Endothelial cell of umbilical vein (primary cell): ENCODE measurements around the gene ADARB2. TPM values are rescaled to one million over a fixed set of nuclear protein-coding genes. Genes with fewer than 3 reads are reported as not detected.

Experiments
- BruUV-seq: library from RNA; stranded (reverse); fragments of 400-500 nt; replicated peaks from 2 replicates; lab custom pipeline; 2021; lab: Mats Ljungman, UMichigan
- CTCF ChIA-PET: fragments of 300-600, 350-600 bp; sonication (Branson Sonifier 250); formaldehyde crosslinking; loops from one replicate; lab custom pipeline; 2021; ENCODE audit warnings: antibody characterized with exemption, inconsistent platforms; lab: Charles Lee
- POLR2A ChIA-PET: fragments of 300-600, 350-600 bp; sonication (Branson Sonifier 250); formaldehyde crosslinking; loops from one replicate; lab custom pipeline; 2021; ENCODE audit warnings: antibody characterized with exemption, inconsistent platforms; lab: Charles Lee
- DNase-seq: peaks from one replicate; pipeline ENCODE4 v3.0.0-alpha.2; 2011; ENCODE audit warnings: low read depth, low spot score
- FAIRE-seq: peaks from 2 replicates; lab custom pipeline; 2011; peaks lifted over from hg19 to GRCh38; lab: Jason Lieb, UNC
- H2AFZ ChIP-seq: 2 replicates; pipeline ENCODE4 v1.6.0; 2012; ENCODE audit warnings: low read depth, low read length, control low read depth, inconsistent platforms
- H3K27ac ChIP-seq: 2 replicates; pipeline ENCODE4 v1.5.1; 2011; ENCODE audit warnings: low read depth, mild to moderate bottlenecking, control low read depth, low read length, moderate library complexity; ENCODE audit not compliant: insufficient read depth
- H3K27me3 ChIP-seq, 2 experiments: 2 replicates each; pipeline versions ENCODE4 v1.6.0 to v1.6.1; 2011; ENCODE audit warnings: low read length in 2 of 2, mixed read lengths in 1 of 2; ENCODE audit not compliant: control insufficient read depth in 2 of 2, insufficient read depth in 2 of 2
- H3K36me3 ChIP-seq, 2 experiments: 2 replicates in 1 of 2; 3 replicates in 1 of 2; pipeline ENCODE4 v1.5.1; 2011; ENCODE audit warnings: low read length in 2 of 2, mild to moderate bottlenecking in 1 of 2, moderate library complexity in 1 of 2; ENCODE audit not compliant: control insufficient read depth in 2 of 2, insufficient read depth in 2 of 2; ENCODE audit errors: extremely low read depth in 1 of 2
- H3K4me1 ChIP-seq: 3 replicates; pipeline ENCODE4 v1.5.1; 2011; ENCODE audit warnings: mild to moderate bottlenecking, low read length; ENCODE audit not compliant: control insufficient read depth, insufficient read depth; ENCODE audit errors: extremely low read depth
- H3K4me2 ChIP-seq: 2 replicates; pipeline ENCODE4 v1.6.1; 2011; ENCODE audit warnings: low read length, control low read depth, mixed read lengths; ENCODE audit not compliant: insufficient read depth
- H3K4me3 ChIP-seq, 3 experiments: fragments of 200-600 bp in 1 of 3; sonication (generic), shearing (Covaris generic) in 1 of 3; replicated peaks in 1 of 3; 2 replicates each; pipeline ENCODE4 v1.5.1; 2011 to 2016; ENCODE audit warnings: control low read depth in 3 of 3, low read length in 3 of 3, mild to moderate bottlenecking in 2 of 3, inconsistent platforms in 1 of 3, low read depth in 1 of 3, moderate library complexity in 1 of 3; ENCODE audit not compliant: insufficient read depth in 1 of 3
- H3K79me2 ChIP-seq: 2 replicates; pipeline ENCODE4 v1.6.0; 2012; ENCODE audit warnings: low read length, inconsistent platforms; ENCODE audit not compliant: control insufficient read depth, insufficient read depth
- H3K9ac ChIP-seq: replicated peaks from 2 replicates; pipeline ENCODE3; 2011; ENCODE audit warnings: low read length, control low read depth; ENCODE audit not compliant: insufficient read depth; ENCODE audit errors: extremely low read depth
- H3K9me1 ChIP-seq: replicated peaks from 3 replicates; pipeline ENCODE4 v1.6.0; 2011; ENCODE audit warnings: mild to moderate bottlenecking, low read length; ENCODE audit not compliant: control insufficient read depth, insufficient read depth; ENCODE audit errors: extremely low read depth
- H3K9me3 ChIP-seq: replicated peaks from 2 replicates; pipeline ENCODE4 v1.5.1; 2012; ENCODE audit warnings: low read length, inconsistent platforms; ENCODE audit not compliant: control insufficient read depth, insufficient read depth
- H4K20me1 ChIP-seq: replicated peaks from 2 replicates; pipeline ENCODE3; 2011; ENCODE audit warnings: mild to moderate bottlenecking, low read length; ENCODE audit not compliant: control insufficient read depth, insufficient read depth; ENCODE audit errors: extremely low read depth
- CTCF ChIP-seq, 2 donors: IDR thresholded peaks; 1 replicate in 1 of 2; 2 replicates in 1 of 2; pipeline ENCODE4 v1.5.1; 2011; ENCODE audit warnings: low read length in 2 of 2, mild to moderate bottlenecking in 2 of 2, moderate library complexity in 2 of 2, control low read depth in 1 of 2, inconsistent platforms in 1 of 2, low read depth in 1 of 2; ENCODE audit not compliant: insufficient read depth in 1 of 2; ENCODE audit errors: extremely low read depth in 1 of 2
- EZH2 ChIP-seq: IDR thresholded peaks from 2 replicates; pipeline ENCODE4 v1.6.1; 2012; ENCODE audit warnings: borderline replicate concordance, low read depth, mild to moderate bottlenecking, moderate library complexity, low read length, inconsistent platforms; ENCODE audit not compliant: severe bottlenecking
- FOS ChIP-seq: IDR thresholded peaks from 2 replicates; pipeline ENCODE4 v1.6.1; 2011; ENCODE audit warnings: mild to moderate bottlenecking, low read length, moderate library complexity, borderline replicate concordance; ENCODE audit not compliant: insufficient read depth
- GATA2 ChIP-seq: IDR thresholded peaks from 2 replicates; pipeline ENCODE4 v1.7.0; 2011; ENCODE audit warnings: low read depth, mild to moderate bottlenecking, moderate library complexity, mixed read lengths, low read length; ENCODE audit not compliant: insufficient read length, insufficient read depth
- JUN ChIP-seq: IDR thresholded peaks from 2 replicates; pipeline ENCODE4 v1.6.1; 2011; ENCODE audit warnings: borderline replicate concordance, low read depth; ENCODE audit not compliant: insufficient read length, insufficient read depth
- MAX ChIP-seq: IDR thresholded peaks from 2 replicates; pipeline ENCODE4 v1.6.1; 2011; ENCODE audit not compliant: insufficient read depth, insufficient read length
- MYC ChIP-seq: IDR thresholded peaks from one replicate; pipeline ENCODE4 v1.6.1; 2011; ENCODE audit warnings: mild to moderate bottlenecking, low read depth, low read length
- POLR2A ChIP-seq: IDR thresholded peaks from 2 replicates; pipeline ENCODE4 v1.6.1; 2012; ENCODE audit warnings: low read depth, mild to moderate bottlenecking, control low read depth, low read length
- POLR2AphosphoS5 ChIP-seq: IDR thresholded peaks from 2 replicates; pipeline ENCODE4 v1.6.1; 2012; ENCODE audit warnings: low read depth, mild to moderate bottlenecking, control low read depth, low read length, moderate library complexity; ENCODE audit not compliant: insufficient read depth
- dilution Hi-C: fragments of 300-500 bp; cut with MboI; formaldehyde crosslinking; loops from one replicate; pipeline ENCODE4 v1.15.0; 2019; ENCODE audit warnings: low sequenced_read_pairs; ENCODE audit not compliant: extremely low pct_ligation_motif_present
- intact Hi-C: fragments of 100-400 bp; cut with micrococcal nuclease; formaldehyde crosslinking; loops from one replicate; pipeline ENCODE4 v1.10.0; 2022
- polyA plus RNA-seq, 4 experiments: library from polyadenylated mRNA; depleted of rRNA in 3 of 4; stranded (reverse) in 3 of 4; unstranded in 1 of 4; fragments of >200 nt; gene quantifications; 2 replicates each; pipeline versions ENCODE4 v1.2.1 to v1.2.3, GENCODE V29; 2011 to 2012; ENCODE audit warnings: missing spikeins in 1 of 4
- total RNA-seq: library from RNA; stranded (reverse); gene quantifications from 2 replicates; pipeline ENCODE4 v1.2.3, GENCODE V29; 2021

The ADARB2 gene
- total and polyA plus RNA-seq, 2 donors (not counting 3 experiments of a cell fraction or from before 2014, with no cell fraction given), result not detected

DNA sequence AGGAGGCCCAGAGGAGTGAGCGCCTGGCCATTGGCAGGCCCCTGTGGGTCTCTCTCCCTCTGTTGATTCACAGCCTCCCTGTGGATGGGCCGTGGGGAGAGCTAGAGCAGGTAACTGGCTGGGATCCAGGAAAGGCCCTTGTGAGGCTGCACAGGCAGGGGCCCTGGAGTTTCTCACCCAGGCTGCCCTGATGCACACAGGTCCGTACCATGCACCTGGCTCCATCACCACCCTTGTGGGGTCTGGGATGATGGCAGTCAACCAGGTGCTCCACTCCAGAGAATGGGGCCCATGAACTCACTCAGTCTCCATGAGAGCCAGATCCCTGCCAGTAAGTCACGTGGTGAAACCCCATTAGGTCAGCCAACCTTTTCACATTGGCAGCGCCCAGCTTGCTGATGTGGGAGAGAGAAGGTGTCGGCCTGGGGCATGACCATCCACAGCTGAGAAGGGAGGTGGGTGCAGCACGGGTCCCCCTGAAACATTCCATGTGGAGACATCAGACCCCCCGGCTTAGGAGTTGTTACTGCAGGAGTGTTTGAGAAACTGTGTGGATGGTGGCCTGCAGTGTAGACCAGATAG lies 320.8 kb downstream of the ADARB2 start:
- intact Hi-C loops, result no loop called here
- POLR2A ChIA-PET, result no interaction called here
- no peaks in the 10 kb centered on the region for H3K79me2 ChIP-seq
- H3K36me3 ChIP-seq, result no peaks in the 10 kb centered on the region
- CTCF ChIA-PET, result no interaction called here
- no peaks in the 10 kb centered on the region for H3K27me3 ChIP-seq
- H3K9ac ChIP-seq, result no peak overlapping the region
- no peak overlapping the region for H3K27ac ChIP-seq
- H2AFZ ChIP-seq, result no peak overlapping the region
- H3K4me2 ChIP-seq, result no peak overlapping the region
- no peak for DNase-seq
- TF ChIP-seq FOS, result no peak
- no peak for TF ChIP-seq POLR2A
- TF ChIP-seq JUN, result no peak
- no peak for TF ChIP-seq GATA2
- no peak for TF ChIP-seq CTCF (IDR thresholded peaks at IDR 0.05; ENCODE audit: extremely low read depth in 1 of 2, insufficient read depth in 1 of 2, low read depth in 1 of 2, low read length in 2 of 2)
- TF ChIP-seq MYC, result no peak
- TF ChIP-seq MAX, result no peak
- no peak for TF ChIP-seq POLR2AphosphoS5
- no peak for TF ChIP-seq EZH2
- no peaks in the 10 kb centered on the region for H3K9me1 ChIP-seq
- dilution Hi-C loops, result no loop called here
- no peak overlapping the region for H3K4me3 ChIP-seq
- no TSS peak for BruUV-seq
- no peaks in the 10 kb centered on the region for H3K9me3 ChIP-seq
- H4K20me1 ChIP-seq, result no peaks in the 10 kb centered on the region
- H3K4me1 ChIP-seq, result no peaks in the 10 kb centered on the region
- FAIRE-seq, result no peak
